GM12801 (cell line): ENCODE results near the gene CD101.

Source experiments
- TF ChIP-seq, protein P1 (sequence below): IDR thresholded peaks from one replicate; pipeline ENCODE4 v1.5.1; 2011; ENCODE audit warnings: control low read depth; ENCODE audit not compliant: insufficient read length; ENCODE audit errors: extremely low read depth

Gene CD101

DNA sequence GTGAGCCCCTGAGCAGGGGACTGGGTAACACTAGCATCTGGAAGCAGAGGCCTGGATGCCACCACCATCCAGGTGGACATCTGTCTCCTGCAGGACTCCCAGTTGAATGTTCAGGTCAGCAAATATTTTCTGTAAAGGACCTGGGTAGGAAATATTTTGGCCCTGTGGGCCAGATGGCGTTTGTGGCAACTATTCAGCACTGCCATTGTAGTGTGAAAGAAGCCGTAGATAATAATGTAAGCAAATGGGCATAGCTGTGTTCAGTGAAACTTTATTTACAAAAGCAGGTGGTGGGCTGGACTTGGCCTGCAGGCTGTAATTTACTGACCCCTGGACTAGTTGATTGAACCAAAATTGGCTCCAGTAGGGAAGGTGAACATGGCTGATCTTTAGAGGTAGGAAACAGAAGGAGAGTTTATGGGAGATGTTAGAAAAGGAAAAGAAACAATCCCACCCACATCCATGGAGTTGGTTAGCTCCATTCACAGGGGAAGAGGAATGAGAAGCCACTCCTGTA lies 20.0 kb upstream of the CD101 start:
- TF ChIP-seq, protein P1, sequence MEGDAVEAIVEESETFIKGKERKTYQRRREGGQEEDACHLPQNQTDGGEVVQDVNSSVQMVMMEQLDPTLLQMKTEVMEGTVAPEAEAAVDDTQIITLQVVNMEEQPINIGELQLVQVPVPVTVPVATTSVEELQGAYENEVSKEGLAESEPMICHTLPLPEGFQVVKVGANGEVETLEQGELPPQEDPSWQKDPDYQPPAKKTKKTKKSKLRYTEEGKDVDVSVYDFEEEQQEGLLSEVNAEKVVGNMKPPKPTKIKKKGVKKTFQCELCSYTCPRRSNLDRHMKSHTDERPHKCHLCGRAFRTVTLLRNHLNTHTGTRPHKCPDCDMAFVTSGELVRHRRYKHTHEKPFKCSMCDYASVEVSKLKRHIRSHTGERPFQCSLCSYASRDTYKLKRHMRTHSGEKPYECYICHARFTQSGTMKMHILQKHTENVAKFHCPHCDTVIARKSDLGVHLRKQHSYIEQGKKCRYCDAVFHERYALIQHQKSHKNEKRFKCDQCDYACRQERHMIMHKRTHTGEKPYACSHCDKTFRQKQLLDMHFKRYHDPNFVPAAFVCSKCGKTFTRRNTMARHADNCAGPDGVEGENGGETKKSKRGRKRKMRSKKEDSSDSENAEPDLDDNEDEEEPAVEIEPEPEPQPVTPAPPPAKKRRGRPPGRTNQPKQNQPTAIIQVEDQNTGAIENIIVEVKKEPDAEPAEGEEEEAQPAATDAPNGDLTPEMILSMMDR: no peak

DNA sequence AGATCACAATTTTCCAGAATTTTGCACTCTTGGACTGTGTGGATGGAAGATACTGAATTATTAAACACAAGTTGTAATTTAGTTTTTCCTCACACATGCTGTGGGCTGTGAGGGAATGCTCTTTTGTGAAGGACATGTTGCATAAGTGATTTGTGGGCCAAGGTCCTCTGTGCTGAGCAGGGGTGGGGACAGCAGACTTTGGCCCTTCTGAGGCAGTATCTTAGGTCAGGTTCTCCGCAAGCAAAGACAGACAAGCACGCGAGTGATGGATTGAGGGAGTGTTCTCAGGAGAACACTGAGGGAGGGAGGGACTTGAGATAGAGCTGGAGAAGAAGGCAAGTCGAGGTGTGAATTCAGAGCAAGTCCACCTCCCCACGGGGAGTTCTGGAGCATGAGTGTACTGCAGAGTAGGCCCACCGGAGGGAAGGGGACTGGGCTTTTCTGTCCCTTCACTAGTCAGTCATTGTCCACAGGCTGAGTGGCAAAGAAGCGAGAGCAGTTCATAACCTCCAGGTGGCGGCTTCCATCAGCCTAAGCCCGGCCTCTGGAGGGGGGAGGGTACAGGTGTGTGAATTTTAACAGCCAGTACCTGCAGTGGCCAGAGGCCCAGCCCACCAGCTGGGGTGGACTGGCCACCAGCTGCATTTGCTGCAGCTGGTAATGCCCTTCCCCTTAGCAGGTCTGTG lies 19.1 kb upstream of the CD101 start:
- TF ChIP-seq, protein P1: no peak

DNA sequence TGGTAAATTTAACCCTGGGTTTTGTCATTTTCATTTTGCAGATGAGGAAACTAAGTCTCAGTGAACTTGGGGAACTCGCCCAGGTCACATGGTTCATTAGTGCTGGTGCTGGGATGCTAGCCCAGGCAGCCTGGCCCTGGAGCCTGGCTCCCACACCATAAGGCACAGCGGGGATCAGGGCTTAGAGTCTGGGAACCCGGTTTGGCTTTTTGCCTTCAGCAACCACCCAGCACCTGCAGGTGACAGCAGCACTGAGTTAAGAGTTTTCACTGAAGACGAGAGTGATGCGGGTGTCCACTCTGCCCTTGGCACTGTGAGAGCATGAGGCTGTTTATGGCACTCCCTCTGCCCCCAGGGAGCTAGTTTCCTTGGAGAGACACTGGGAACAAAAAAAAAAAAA lies 18.4 kb upstream of the CD101 start:
- TF ChIP-seq, protein P1: no peak

DNA sequence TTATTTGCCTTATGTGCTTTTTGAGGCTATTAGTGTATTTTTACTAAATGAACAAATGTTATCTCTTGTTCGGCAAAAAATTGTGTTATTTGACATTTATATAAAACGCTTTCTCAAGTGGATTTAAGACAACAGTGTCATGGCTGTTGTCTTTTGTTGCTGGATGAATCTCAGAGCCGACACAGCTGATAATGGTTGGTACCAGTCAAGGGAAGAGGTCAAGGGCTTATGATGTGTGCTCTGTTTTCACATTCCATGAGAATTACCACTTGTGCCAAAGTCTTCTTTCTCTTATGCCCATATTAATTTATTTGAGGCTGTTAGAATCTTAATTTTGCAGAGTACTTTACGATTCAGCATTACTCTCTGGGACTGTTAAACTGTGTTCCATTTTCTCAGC lies 17.9 kb upstream of the CD101 start:
- TF ChIP-seq, protein P1: no peak

DNA sequence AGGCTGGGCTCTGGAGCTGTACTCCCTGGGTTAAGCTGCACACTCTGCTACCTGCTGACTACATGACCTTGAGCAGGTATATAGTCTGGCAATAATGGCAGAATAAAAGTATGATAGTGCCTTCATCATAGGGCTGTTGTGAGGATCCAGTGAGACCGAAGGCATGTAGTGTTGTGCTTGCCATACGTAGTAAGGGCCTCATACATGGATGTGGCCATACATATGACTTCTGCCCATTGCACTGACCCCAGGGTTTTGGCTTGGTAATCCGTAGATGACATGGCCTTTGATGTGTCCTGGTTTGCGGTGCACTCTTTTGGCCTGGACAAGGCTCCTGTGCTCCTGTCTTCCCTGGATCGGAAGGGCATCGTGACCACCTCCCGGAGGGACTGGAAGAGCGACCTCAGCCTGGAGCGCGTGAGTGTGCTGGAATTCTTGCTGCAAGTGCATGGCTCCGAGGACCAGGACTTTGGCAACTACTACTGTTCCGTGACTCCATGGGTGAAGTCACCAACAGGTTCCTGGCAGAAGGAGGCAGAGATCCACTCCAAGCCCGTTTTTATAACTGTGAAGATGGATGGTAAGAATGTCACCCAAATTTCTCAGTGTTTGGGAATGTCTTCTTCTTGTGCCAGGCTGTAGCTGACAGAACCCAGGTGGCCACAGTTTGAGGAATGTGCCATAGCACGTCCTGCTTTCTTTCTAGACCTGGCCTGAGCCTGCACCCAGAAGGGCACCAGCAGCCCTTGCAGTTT lies 17.0 kb upstream of the CD101 start:
- TF ChIP-seq, protein P1: no peak

DNA sequence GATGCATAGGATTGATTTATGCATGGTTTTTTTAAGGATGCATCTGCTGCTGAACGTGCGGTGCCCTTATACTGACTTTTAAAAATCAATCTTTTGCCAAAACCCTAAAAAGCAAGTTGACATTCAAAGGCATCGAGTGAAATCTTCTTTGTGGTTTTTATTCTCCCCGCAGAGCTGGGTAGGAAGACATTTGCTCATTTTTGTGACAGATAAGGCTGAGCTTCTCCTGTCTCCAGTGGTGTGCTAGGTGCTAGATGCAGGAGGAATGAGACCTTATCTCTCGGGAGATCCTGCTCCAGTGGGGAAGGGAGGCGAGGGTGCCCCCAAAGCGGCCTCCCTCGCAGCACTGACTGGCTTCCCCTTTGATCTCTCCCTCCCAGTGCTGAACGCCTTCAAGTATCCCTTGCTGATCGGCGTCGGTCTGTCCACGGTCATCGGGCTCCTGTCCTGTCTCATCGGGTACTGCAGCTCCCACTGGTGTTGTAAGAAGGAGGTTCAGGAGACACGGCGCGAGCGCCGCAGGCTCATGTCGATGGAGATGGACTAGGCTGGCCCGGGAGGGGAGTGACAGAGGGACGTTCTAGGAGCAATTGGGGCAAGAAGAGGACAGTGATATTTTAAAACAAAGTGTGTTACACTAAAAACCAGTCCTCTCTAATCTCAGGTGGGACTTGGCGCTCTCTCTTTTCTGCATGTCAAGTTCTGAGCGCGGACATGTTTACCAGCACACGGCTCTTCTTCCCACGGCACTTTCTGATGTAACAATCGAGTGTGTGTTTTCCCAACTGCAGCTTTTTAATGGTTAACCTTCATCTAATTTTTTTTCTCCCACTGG lies 14.9 kb upstream of the CD101 start:
- TF ChIP-seq, protein P1: no peak

DNA sequence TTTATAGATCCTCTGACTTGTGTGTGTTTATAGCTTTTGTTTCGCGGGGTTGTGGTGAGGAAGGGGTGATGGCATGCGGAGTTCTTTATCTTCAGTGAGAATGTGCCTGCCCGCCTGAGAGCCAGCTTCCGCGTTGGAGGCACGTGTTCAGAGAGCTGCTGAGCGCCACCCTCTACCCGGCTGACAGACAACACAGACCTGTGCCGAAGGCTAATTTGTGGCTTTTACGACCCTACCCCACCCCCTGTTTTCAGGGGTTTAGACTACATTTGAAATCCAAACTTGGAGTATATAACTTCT lies 14.4 kb upstream of the CD101 start:
- TF ChIP-seq, protein P1: no peak
